Esophagus squamous epithelium (tissue), 5 donors: ENCODE measurements around the gene CASTOR1. TPM values are rescaled to one million over a fixed set of nuclear protein-coding genes. Genes with fewer than 3 reads are reported as not detected.
"Not testable (repeated sequence)": the region's sequence is repeated elsewhere in the genome, so short reads cannot be mapped to it uniquely, and the experiment has no call there.

Experiments
- DNase-seq: peaks from one replicate; lab custom pipeline; 2025; lab: John Stamatoyannopoulos, UW
- H3K27ac ChIP-seq, 4 donors: fragments of 200-600 bp; sonication (generic); one replicate each; pipeline ENCODE4 v1.5.1; 2016 to 2019; ENCODE audit warnings: mild to moderate bottlenecking in 1 of 4
- H3K27me3 ChIP-seq, 4 donors: fragments of 200-600 bp; sonication (generic); 1 replicate in 3 of 4; 2 replicates in 1 of 4; pipeline versions ENCODE4 v1.5.1 to v1.6.0; 2017 to 2021; ENCODE audit warnings: antibody characterized with exemption in 1 of 4
- H3K36me3 ChIP-seq, 3 donors: fragments of 200-600 bp; sonication (generic); one replicate each; pipeline ENCODE4 v1.5.1; 2016 to 2019
- H3K4me1 ChIP-seq, 3 donors: fragments of 200-600 bp; sonication (generic); one replicate each; pipeline ENCODE4 v1.5.1; 2017 to 2019
- H3K4me3 ChIP-seq, 4 donors: fragments of 200-600 bp; sonication (generic); 1 replicate in 3 of 4; 2 replicates in 1 of 4; pipeline ENCODE4 v1.5.1; 2016 to 2019; ENCODE audit warnings: mild to moderate bottlenecking in 2 of 4, moderate library complexity in 1 of 4
- H3K9me3 ChIP-seq, 3 donors: fragments of 200-600 bp; sonication (generic); one replicate each; pipeline ENCODE4 v1.5.1; 2016 to 2019
- CTCF ChIP-seq, 6 experiments: fragments of 450-650 bp in 4 of 6; fragments of 200-600 bp in 2 of 6; sonication (generic) in 2 of 6; IDR thresholded peaks; one replicate each; pipeline ENCODE4 v1.5.1; 2016 to 2019; ENCODE audit warnings: antibody characterized with exemption in 6 of 6, mild to moderate bottlenecking in 4 of 6, moderate library complexity in 4 of 6
- POLR2A ChIP-seq, 4 donors: fragments of 450-650 bp; IDR thresholded peaks; one replicate each; pipeline ENCODE4 v1.6.1; 2017; ENCODE audit warnings: antibody characterized with exemption in 4 of 4, mild to moderate bottlenecking in 4 of 4, moderate library complexity in 3 of 4
- WGBS, 2 donors: methylation state at CpG; one replicate each; pipeline ENCODE4 v1.1.5; 2018; 5-methylcytosine and 5-hydroxymethylcytosine counted together
- intact Hi-C: fragments of 100-400 bp; cut with DNase I; formaldehyde crosslinking; loops from one replicate; pipeline ENCODE4 v1.15.0; 2022
- total RNA-seq, 4 donors: library from RNA; depleted of rRNA; stranded (reverse); fragments of >200 nt; gene quantifications; one replicate each; pipeline ENCODE4 v1.1.0, GENCODE V29; 2016
- donor health status: DM: yes; HTN: yes; CAD: no.

CASTOR1 gene
- total RNA-seq: 10 to 100 TPM; 18.9 to 76.4 (median 40.7) TPM

DNA sequence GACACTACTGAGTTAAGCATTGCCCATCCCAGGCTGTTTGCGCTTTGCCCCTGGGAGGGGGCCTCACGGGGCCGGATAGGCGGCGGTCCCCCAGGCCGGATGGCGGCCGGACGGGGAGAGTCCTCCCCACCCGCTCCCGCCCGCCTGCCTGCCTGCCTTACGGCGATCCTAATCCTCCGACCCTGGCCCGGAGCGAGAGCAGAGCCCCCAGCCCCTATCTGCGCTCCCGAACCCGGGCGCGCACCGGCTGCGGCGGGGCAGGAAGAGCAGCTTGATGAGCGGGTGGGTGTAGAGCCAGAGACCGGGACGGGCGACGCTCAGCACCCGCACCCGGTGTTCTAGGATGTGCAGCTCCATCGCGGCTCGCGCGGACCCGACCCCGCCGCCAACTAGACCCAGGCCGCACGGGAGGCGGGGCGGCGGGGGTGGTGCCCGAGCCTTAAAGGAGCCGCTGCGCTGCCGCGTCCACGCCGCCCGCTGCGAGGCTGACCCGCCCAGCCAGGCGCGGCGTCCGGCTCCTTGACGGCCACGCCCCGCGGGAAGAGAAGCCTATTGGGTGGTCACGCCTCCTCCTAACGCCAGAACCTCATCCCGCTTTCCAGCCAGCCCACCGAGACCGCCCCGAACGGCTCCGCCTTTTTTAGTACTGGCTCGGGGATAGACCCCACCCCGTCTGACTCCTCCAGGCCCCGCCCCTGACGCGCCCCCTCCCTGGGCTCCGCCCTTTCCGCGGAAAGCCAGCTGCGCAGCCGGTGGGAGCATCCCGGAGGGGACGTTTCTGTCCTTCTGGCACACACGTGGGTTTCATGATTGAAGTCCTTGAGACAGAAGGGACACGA is at the start of gene CASTOR1:
CASTOR1 (minus strand) TSS at position 365 of the 839 bp plus-strand sequence; CDS start at position 357, 8 bp downstream.
- intact Hi-C loops: loop anchor here (5.0 kb wide), 2 partner anchors 38 to 98 kb away; partner anchors contain the start of genes RNF215 and TBC1D10A

DNA sequence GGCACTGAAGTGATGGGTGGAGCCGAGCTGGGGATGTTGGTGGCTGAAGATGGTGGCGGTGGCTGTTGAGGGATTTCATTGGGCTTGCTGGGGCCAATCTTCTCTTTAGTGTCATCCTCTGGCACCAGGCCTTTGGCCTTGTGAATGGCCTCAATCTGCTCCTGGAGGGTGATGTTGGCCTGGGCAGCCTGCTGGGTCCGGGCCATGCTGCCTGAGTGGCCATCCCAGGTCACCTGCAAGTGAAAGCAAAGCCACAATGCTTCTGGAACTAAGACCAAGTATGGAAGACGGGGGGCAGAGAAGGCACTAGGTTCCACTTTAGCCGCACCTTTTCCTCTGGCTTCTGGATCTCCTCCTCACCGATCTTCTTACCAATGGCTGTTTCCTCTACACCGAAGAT is 49.5 kb upstream of the CASTOR1 start:
- no peaks in the 10 kb centered on the region for H3K4me1 ChIP-seq
- TF ChIP-seq POLR2A (IDR thresholded peaks at IDR 0.05) (no peak), CTCF (IDR thresholded peaks at IDR 0.05) (no peak)
- no peak overlapping the region for H3K27ac ChIP-seq
- H3K4me3 ChIP-seq: no peak overlapping the region
- H3K9me3 ChIP-seq: no peaks in the 10 kb centered on the region
- H3K27me3 ChIP-seq: no peaks in the 10 kb centered on the region
- no peak for DNase-seq
- WGBS, 2 donors: 92 to 100% methylated on average over 5 of the region's 7 CpGs
- H3K36me3 ChIP-seq: peaks cover 89 to 100% (median 100%) of the 10 kb centered on the region in 3 donors
- intact Hi-C loops: no loop called here

More for the DNA sequence above, at the start of gene CASTOR1:
- peaks cover 50 to 78% (median 56%) of the 10 kb centered on the region in 3 donors for H3K4me1 ChIP-seq
- H3K27me3 ChIP-seq: no peaks in the 10 kb centered on the region
- peak within 1 kb of the TSS; percentile 96 to 99 (median 97) for H3K27ac ChIP-seq
- 0 to 7% methylated on average over 1 to 2 of the region's 85 CpGs for WGBS, 2 donors
- peak within 1 kb of the TSS; percentile 66 to 99 (median 82) for H3K4me3 ChIP-seq
- no peaks in the 10 kb centered on the region for H3K9me3 ChIP-seq
- peak; percentile 82 for DNase-seq
- peaks cover 28 to 59% (median 29%) of the 10 kb centered on the region in 3 donors for H3K36me3 ChIP-seq
- TF ChIP-seq CTCF (IDR thresholded peaks at IDR 0.05) (no peak), POLR2A (IDR thresholded peaks at IDR 0.05) (peak in 3 of 4 donors; percentile 55 to 81 (median 77))

DNA sequence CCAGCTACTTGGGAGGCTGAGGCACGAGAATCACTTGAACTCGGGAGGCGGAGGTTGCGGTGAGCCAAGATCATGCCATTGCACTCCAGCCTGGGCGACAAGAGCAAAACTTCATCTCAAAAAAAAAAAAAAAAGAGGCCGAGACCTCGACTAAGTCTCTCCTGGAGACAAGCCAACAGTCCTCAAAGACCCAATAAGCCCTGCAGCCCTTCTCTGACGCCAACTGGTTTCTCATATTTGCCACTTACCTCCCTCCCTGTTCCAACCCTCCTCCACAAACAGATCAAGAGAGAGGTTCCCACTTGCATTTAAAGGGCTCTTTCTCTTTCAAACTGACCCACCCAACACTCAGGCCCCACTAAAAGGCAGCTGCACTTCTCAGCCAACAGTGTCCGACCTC is 49.0 kb upstream of the CASTOR1 start:
- H3K27ac ChIP-seq, H3K4me3 ChIP-seq, H3K4me1 ChIP-seq, H3K27me3 ChIP-seq, intact Hi-C loops, H3K9me3 ChIP-seq, DNase-seq: not testable (repeated sequence)
- 78 to 80% methylated on average over 6 to 9 of the region's 9 CpGs for WGBS, 2 donors
- peaks cover 90 to 100% (median 100%) of the 10 kb centered on the region in 3 donors for H3K36me3 ChIP-seq

- Histone ChIP-seq H3K27me3 (no peaks in the 10 kb centered on the region), H3K9me3 (no peaks in the 10 kb centered on the region), H3K36me3 (peaks cover 91 to 100% (median 93%) of the 10 kb centered on the region in 3 donors), H3K4me1 (no peaks in the 10 kb centered on the region), H3K27ac (no peak overlapping the region), H3K4me3 (no peak overlapping the region)
- TF ChIP-seq CTCF (IDR thresholded peaks at IDR 0.05): no peak
- TF ChIP-seq POLR2A (IDR thresholded peaks at IDR 0.05): no peak
- no peak for DNase-seq
- WGBS, 2 donors: 89 to 90% methylated on average over 6 of the region's 8 CpGs
- intact Hi-C loops: no loop called here
Measured at GRCh38 chr22:30337461-30337778, 48.1 kb upstream of the CASTOR1 start.

DNA sequence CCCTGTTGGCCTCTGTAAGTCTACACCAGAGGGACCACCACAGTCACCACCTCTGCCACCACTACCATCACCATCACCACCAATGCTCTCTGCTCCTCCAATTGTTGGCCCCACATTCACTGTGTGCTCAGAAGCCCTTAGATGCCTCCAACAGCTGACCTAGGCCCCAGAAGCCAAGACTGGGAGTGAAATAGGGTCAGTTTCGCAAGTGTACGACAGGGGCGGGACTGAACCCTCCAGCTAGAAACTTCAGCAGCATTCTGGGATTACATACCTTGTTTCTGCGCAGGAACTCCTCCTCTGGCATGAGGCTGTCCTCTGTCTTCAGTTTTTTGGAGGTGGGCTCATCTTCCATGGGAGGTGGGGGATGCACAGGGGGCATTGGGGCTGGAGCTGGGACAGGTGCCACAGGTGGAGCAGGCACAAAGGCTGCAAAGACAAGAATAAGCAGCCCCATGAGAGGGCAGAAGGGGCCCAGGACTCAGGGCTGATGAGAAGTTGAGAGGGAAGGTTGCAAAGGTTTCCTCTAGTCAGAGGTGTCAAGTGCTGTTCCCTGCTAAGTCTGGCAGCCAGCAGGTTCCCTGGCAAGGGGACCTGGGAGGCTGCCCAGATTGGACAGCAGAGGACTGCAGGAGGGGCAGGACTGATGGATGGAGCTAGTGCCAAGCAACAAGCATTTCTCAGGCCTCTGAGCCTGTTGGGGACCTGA is 47.6 kb upstream of the CASTOR1 start:
- TF ChIP-seq CTCF (IDR thresholded peaks at IDR 0.05) (no peak), POLR2A (IDR thresholded peaks at IDR 0.05) (no peak)
- no peak overlapping the region for H3K4me3 ChIP-seq
- H3K27me3 ChIP-seq: no peaks in the 10 kb centered on the region
- no peak overlapping the region for H3K27ac ChIP-seq
- H3K36me3 ChIP-seq: peaks cover 86 to 100% (median 90%) of the 10 kb centered on the region in 3 donors
- DNase-seq: no peak
- WGBS, 2 donors: 92 to 96% methylated on average over 3 to 4 of the region's 4 CpGs
- H3K9me3 ChIP-seq: no peaks in the 10 kb centered on the region
- H3K4me1 ChIP-seq: no peaks in the 10 kb centered on the region
- intact Hi-C loops: no loop called here
